ENCODE results near the gene PRKN. TPM values are rescaled to one million over a fixed set of nuclear protein-coding genes. Genes with fewer than 3 reads are reported as not detected.

The PRKN gene
- total RNA-seq, 1 experiment from 2014 or later: not detected

DNA sequence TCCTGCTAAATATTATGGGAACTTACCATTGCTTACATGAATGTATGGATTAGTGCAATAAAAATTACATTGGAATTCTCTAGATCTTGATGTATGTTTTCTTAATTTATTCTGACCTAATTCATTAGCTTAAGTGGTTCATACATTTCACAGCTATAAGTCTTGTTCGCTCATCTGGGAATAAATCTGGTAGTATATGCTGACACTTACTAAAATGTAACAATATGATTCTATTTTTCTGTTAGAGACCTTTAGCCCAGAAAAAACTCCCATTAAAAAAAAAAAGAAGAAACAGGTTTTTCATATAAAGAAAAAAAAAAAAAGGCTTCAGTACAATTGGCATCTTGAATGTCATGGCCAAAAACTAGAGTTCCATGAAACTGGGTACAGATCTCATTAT is 1059.6 kb downstream of the PRKN start:
- DNase-seq (ENCODE audit: low read depth): no peak

DNA sequence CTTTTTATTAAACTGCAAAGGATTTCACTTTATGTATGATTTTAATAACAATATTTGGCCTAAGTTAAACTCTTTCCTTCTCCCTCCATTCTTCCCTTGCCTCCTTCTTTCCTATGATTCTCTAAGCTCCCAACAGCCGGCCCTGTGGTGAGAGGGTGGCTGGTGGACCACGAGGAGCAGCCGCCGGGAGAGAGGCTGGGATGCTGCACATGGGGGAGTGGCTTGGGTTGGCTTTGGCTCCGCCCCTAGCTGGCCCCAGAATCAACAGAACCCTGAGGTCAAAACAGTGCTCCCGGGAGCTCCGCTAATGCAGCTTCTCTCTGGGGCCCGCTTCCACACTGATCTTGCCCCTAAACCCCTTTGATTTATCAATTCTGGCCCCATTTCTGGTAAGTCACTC is 1063.9 kb downstream of the PRKN start:
- no peak for DNase-seq (ENCODE audit: low read depth)

DNA sequence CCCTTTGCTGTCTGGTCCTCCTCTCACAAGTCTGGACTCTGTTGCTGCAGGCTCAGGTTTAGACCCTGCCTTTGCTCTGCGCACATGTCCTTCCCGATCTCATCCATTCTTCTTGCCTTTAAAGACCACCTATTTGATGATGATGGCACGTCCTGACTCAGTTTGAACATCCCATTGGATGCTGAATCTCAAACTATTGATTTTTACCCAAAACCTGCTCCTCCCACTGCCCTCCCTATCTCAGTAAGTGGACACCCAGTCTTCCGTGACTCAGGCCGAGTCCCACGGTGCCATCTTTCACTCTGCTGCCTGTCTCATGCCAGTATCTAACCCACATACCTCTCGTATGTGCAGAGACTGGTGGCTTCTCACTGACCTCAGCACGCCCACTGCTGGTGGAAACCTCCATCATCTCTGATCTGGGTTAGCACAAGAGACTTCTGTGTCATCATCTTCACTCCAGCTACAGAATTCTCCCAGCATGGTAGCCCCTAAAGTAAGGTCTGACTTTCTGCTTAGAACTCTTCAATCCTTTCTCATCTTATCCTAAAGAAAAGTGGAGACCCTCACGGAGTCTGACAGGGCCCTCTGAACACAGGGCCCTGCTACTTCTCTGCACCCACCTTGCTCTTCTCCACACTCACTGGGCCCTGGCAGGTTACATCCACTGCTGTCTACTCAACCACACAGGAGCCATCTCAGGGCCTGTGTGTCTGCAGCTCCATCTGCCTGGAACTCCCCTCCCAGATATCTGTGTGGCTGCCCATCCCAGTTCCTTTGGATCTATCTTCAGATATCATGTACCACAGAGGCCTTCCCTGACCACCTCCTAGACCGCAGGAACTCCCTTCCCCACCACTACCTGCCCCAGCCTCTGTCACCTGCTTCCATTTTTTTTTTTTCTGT is 1066.6 kb downstream of the PRKN start:
- peak; percentile 20 for DNase-seq (ENCODE audit: low read depth)

DNA sequence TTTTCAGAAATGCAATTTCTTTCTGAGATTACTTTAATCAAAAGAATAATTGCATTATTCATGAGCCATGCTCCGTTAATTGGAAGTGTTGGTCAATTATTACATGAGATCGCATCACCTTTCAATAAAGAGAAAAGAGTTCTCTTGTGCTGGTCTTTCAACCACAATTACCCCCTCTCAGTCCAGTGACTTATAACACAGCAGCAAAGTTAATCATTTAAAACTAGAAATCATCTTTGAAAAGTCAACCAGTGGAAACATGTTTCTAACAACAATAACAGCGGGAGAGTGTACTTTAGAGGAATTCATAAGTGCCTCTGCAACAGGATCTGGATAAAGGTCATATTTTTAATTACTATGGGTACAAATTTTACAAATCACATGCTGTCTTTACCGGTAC is 1069.4 kb downstream of the PRKN start:
- no peak for DNase-seq (ENCODE audit: low read depth)

DNA sequence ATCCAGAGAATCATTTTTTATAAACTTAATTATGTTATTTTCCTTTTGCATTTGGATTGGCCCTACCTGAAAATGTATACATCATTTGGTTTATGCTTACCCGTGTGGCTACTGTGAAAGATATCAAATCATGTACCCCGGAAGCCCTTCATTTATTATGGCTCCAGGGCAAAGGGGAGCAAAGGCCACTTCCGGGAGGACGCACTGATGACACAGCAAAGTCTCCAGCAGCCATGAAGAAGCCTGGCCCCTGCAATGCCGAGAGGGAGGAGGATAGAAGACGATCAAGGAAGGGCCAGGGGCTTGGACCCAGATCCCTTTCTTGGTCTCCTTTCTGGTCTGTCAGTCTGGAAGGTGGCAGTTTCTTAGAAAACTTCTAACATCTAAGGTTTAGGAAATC is 1073.4 kb downstream of the PRKN start:
- DNase-seq (ENCODE audit: low read depth): no peak

DNA sequence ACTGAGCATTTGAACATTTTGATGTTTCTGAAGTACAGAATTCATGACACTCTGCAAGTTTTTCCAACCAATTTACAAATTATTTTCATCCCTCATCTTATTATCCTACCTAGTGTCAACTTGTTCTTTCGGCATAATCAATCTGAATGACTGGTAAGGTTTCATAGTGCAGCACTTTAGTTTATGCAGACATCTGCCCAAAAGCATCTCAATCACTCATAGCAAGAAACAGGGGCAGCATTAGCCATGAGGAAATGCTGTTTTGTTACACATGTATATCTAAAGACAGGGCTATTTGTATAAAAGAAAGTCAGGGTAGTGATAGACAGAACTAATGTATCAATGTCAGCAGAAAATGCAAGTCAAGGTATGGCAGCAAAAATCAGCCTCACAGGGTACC is 1075.6 kb downstream of the PRKN start:
- no peak for DNase-seq (ENCODE audit: low read depth)

DNA sequence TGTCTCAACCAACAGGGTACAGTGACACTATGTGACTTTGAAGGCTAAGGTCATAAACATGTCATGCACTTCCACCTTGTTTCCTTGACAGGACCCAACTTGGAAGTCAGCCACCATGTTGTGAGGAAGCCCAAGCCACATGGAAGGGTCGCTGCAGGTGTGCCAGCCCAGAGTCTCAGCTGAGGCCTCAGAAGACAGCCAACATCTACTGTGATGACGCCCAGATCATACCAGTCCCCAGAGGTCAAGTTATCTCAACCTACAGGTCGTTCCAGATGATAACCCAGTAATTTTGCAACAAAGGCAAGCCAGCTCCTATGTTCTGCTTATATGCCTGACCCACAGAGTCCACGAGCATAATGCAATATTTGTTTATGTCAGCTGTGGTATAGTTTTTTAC is 1077.7 kb downstream of the PRKN start:
- no peak for DNase-seq (ENCODE audit: low read depth)

DNA sequence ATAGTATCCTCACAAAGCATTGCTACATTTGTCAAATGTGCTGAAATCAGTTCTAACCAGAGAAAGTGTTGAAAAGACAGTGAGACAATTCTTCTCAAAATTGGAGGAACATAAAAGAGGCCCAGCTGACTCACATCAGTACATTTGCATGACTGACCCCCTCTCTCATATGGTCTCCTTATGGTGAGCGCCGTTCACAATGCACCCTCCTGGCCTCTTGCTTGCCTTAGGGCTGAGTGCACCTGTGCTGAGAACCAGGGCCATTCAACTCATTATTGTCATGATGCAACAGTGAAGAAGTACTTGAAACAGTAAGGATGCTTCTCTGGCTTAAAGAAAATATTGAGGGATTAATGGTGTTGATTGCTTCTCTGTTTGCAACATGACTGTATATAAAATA is 1078.5 kb downstream of the PRKN start:
- peak; percentile 3 for DNase-seq (ENCODE audit: low read depth)

DNA sequence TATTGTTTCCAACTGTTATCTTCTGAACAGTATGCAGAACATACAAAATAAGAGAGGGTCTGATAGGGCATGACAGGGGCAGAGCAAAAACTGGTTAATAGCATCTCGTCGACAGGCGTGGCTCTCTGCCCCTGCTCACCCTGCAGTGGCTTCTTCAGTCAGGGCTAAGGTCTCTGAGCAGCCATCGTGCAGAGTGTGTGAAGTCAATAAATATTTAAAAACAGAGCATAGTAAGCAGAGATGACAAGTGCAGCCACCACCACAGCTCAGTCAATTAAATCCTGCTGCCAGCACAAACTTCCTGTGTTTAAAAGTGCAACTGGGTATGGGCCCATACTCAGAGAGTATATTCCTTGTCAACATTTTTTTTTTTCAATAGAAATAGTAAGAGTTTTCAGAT is 1080.3 kb downstream of the PRKN start:
- DNase-seq (ENCODE audit: low read depth): no peak

DNA sequence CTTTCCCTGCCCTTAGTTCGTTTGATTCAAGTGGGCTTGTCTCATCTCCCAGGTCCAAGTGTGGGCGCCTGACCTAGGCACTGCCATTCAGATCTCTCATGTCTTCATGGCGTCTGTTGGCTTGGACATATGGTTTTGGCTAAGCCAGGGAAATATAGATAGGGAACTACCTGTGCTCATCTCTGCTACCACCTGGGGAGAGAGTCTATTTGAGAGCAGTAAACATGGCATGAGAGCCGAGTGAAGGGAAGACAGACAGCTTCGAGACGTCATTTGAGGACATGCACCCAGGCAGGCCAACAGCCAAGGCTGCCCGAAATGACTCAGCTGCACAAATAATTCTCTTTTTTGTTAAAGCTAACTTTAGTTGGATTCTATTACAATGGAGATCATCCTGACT is 1083.0 kb downstream of the PRKN start:
- DNase-seq (ENCODE audit: low read depth): peak; percentile 23

DNA sequence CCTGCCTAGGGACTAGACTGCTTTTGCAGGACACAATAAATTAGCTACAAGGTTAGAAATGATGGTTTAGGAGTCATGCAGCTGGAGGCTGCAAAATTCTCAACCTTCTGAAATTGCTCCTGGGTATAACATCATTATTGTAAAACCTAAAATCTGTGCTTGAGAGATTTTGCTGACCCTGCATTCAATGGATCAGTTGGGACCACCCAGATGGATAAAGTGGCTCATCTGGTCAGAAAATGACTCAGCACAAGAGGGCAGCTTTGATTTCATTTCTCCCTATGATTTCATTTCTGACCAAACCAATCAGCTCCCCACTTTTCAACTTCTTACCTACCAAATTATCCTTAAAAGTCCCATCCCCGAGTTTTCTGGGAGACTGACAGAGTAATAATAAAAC is 1086.4 kb downstream of the PRKN start:
- DNase-seq (ENCODE audit: low read depth): no peak

DNA sequence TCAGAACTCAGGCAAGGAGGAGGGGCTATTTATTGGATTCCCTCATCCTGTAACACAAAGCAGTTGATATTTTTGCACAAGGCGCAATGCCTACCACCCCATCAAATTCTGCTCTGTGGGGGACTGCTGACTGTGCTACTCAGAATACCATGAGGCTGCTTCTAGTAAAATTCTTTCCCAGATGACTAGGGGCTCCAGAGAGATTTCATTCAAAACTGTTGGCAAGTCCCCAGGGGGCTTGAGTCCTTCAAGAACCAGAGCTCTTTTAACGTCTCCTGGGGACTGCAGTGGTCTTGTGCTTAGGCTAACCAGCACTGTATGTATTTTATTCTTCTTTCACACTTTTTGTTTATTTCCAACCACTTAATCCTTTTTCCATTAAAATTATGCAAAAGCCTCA is 1087.8 kb downstream of the PRKN start:
- no peak for DNase-seq (ENCODE audit: low read depth)

DNA sequence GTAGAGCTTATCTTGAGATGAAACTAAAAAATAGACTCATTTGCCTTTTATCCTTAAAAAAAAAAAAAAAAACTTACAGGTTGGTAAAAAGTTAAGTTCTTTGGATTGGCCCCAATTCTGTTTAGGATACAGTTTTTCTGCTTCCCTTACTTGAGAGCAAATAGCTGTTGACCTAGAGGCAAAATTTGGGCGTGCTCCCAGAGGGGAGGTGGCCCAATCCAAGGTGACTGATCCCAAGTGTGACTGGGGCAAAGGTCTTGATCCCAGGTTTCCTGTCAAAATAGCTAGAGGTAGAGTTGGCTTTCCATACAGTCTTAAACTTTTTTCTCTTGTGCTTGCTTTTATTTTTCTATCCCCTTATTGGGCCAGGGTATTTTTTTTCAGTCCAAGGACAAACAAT is 1089.9 kb downstream of the PRKN start:
- DNase-seq (ENCODE audit: low read depth): no peak

DNA sequence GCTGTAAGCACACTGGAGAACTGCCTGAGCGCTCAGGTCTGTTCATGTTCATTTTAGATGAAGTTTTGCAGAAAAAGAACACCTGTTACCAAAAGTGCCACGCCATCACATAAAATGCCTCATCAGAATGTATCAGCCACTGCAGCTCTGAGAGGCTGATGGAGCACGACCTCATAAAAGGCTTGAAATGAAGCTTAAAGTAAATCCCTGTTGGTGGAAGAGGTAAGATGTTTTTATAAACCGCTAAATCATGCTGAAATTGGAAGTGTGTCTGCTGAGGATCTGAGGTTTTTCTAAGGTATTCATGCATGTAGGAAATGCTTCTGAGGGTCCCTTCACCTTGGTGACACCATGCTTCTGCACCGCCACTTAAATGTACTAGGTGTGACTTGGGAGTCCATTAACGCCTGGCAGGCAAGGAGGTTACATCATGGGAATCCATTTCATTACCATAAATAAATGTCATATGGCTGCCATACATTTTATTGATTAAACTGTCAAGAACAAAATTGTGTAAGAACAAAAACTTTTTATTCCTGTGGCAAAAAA is 1090.6 kb downstream of the PRKN start:
- no peak for DNase-seq (ENCODE audit: low read depth)

DNA sequence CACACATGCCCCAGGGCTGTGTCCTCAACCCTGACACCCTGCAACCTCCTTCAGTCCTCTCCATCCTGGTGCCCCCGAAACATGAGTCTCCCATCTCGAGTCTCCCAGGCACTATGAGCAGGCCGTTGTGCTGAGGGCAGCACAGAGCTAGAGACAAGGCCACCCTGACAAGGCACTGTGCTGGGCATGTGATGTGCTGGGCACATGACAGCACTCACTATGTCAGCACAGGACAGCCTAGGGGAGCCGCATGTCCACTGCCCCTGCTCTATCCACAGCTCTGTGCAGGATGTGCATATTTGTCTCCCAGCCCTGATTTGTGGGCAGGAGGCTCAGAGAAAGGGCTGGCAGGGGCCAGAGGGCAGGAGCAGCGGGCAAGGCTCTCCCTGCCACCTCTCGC is 1091.6 kb downstream of the PRKN start:
- no peak for DNase-seq (ENCODE audit: low read depth)

DNA sequence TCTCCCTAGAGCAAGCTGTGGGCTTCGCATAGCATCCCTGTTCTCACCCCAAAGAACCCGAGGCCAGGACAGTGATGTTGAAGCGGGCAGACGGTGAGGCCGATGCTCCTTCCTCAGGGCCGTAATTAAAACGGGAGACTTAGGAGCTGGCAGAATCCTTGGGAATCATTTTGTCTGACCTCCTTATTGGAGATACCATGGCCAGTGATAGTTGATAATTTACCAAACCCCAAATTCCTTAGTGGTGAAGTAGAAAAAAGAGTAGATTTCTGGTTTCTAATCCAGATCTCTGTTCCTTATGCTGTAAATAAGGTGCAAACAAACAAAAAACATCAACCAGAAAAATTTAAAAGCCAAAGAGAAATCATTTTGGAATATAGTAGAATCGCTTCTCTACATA is 1092.7 kb downstream of the PRKN start:
- DNase-seq (ENCODE audit: low read depth): no peak

DNA sequence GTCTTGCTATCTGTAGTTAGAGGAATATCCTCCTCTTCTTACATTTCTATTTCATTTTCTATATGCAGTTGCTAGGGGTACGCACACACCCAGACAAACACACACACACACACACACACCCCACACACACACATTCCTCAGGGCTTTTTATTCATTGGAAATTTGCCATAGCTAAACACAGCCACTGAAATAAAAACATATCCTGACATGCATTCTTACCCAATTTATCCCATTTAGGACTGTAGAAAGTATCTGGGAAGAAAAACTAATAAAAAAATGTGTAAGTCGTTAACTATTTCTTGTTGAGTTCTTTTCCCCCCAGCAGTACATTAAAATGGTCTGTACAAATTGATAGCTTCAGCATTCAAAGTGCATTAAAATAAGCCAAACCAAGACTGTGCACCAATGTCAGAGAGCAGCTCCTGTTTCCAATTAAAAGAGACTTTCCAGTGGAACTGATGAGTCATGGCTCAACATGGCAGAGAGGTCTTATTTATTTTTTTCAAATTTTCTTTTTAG is 1095.8 kb downstream of the PRKN start:
- peak; percentile 89 for DNase-seq (ENCODE audit: low read depth)

DNA sequence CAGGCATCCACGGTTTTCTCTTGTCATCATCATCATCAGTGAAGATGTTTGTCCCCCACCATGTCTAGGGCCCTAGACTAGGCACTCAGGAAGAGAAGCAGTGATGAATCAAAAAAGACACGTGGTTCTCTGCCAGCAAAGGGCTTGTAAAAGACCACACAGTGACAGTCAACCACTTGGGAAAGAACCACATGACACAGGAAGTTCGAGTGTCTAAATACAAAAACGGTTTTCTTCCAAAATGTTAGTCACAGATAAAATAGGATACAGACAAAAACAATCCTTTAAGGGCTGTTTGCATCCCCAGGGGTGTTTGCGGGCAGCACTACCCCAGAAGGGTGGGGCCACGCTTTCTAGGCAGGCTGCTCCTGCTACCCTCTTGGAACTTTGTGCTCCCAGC is 1096.9 kb downstream of the PRKN start:
- DNase-seq (ENCODE audit: low read depth): peak; percentile 79

DNA sequence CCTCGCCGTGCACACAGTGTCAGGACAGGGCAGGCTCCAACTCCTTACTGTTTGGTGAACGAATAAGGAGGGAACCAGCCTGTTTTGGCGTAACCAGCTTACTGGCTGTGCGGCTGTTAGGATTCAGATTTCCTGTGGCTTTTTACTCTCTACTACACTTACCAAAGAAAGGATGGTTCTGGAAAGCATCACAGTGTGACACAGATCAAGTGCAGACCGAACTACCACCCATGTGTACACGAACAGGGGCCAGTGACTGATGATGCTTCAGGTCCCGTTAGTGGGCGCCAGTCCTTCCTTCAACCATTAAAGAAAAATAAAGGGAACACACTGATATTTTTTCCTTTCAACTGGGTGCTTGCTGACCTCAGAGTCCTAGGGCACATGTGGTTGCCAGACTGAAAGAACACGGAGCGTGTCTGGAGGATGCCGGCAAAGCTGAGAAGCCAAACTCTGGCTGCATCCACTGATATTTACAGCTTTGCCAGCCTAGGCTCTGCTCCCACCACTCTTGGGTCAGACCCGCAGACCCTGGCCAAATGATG is 1101.4 kb downstream of the PRKN start:
- DNase-seq (ENCODE audit: low read depth): no peak

DNA sequence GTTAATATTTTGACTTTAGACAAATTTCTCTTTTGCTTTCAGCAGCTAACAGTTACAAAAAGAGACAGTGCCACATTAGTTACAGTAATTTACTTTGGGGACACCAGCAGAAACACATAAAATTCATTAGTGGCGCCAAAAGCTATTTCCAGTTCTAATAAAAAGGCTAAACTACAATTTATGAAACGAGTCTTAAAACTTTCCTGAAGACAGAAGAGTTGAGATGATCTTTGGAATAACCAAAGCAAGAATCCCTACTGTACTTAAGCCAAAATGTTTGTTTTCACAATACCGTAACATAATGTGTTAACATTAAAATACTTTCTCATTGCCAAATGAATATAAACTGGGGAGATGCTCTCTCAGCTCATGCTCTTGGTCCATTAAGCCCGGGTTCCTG is 1103.5 kb downstream of the PRKN start:
- DNase-seq (ENCODE audit: low read depth): no peak

DNA sequence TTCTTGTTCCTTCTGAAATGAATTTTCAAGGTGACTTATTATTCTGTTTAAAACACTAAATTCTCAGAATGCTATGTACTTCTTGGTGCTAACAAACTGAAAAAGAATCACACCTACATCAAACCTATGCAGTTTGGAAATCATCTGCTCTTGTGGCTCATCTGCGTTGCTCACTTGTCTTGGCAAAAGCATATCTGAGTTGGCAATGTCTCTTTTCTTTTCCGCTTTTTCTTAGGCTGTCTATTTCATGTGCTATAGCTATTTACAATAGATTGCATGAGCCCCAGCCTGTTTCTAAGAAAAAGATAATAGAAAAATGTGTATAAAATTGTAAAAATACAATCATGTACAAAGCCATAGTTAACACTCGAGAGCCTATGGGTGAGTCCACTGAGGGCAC is 1104.8 kb downstream of the PRKN start:
- DNase-seq (ENCODE audit: low read depth): no peak

DNA sequence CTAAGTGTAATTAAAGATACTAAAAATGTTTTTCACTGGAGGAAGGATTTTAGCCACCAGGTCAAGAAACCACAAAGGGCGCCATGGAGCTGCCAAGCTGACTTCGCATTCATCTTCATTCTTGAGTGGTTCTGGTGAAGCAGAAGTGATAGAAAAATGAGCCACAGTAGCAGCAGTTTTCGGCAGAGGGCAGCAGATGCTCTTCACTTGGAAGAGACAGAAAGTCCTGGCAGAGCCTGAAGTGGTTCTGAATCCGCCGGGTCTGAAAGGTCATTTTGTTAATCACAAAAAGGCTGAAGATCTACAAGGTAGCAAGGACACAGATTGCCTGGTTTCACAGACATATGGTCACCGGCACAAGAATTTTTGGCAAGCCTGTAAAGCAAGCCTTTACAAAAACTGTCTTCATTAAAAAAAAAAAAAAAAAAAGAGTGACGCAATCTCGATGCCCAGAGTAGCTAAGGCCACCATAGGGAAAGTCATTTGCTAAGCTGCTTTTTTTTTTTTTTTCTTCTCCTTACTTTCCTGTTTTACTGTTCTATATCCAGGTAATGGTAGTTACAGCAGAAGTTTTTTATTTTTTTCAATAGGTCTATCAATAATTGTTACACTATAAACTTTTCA is 1108.6 kb downstream of the PRKN start:
- peak; percentile 82 for DNase-seq (ENCODE audit: low read depth)

DNA sequence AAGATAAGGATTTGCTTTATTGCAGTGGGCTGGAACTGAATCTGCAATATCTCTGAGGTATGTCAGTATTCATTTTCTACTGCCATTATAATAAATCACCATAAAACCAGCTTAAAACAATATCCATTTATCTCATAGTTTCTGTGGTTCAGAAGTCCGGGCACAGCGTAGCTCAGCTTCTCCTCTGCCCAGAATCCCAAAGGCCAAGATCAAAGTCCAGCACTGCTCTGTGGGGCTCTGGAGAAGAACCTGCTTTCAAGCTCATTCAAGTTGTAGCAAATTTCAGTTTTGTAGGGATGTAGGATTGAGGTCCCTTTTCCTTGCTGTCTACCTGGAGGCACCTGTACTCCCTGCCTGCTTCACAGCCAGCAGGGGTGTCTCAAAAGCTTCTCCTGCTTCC is 1113.9 kb downstream of the PRKN start:
- no peak for DNase-seq (ENCODE audit: low read depth)
